ENCODE results near the gene SPRR5.

- TF ChIP-seq CTCF (IDR thresholded peaks at IDR 0.05) (no peak), POLR2A (IDR thresholded peaks at IDR 0.05) (no peak)
Measured at GRCh38 chr1:152899027-152899426, 48.0 kb upstream of the SPRR5 start.
